K562 (cell line): ENCODE results near the gene NTM.

Experiments
- HNRNPL ChIP-seq: fragments of 200-400 bp; formaldehyde crosslinking; IDR thresholded peaks from 2 replicates; pipeline ENCODE4 v1.6.1; 2017; ENCODE audit warnings: low read depth, mild to moderate bottlenecking, low read length
- POLR2A ChIP-seq: fragments of 450-650 bp; conservative IDR thresholded peaks from 2 replicates; pipeline ENCODE4 v1.6.1; 2016
- ZKSCAN1 ChIP-seq: fragments of 150-350 bp; IDR thresholded peaks from 2 replicates; pipeline ENCODE4 v1.6.1; 2016; ENCODE audit warnings: low read depth, low read length
- TF ChIP-seq, protein P1 (sequence below), 3 experiments: IDR thresholded peaks in 2 of 3; conservative IDR thresholded peaks in 1 of 3; 2 replicates each; pipeline ENCODE4 v1.5.1; 2011 to 2012; ENCODE audit warnings: low read length in 3 of 3, mild to moderate bottlenecking in 3 of 3, control low read depth in 2 of 3, improper control_type of control experiment in 1 of 3, inconsistent platforms in 1 of 3, low read depth in 1 of 3, mixed read lengths in 1 of 3, moderate library complexity in 1 of 3; ENCODE audit not compliant: insufficient read depth in 2 of 3
- TF ChIP-seq, protein P2 (sequence below): sonication (generic); formaldehyde crosslinking; IDR thresholded peaks from 2 replicates; pipeline ENCODE4 v1.8.0; 2022; ENCODE audit warnings: mild to moderate bottlenecking, missing genetic modification reagents
- TF ChIP-seq, protein P3 (sequence below): fragments of 250-450 bp; sonication (Bioruptor Pico); IDR thresholded peaks from 2 replicates; pipeline ENCODE4 v1.8.0; 2021; ENCODE audit warnings: moderate library complexity, mild to moderate bottlenecking, inconsistent platforms

DNA sequence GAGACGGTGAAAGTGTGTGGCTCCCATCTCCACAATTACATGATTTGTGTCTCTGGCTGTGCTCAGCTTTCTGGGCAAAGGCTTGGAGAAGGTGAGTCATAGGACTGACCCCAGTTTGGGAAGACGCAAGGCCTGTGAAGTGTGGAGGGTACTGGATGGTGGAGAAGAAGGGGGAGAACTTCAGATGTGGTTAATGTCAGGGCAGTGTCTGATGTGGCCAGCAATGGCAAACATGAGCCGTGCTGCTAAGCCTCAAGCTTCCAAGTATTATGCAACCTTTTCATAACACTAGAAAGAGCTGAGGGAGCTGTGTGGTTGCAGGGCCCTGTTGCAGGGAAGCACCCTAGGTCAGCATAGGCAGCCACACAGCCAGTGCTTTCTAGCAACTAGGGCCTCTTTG is 110.9 kb downstream of the NTM start:
- TF ChIP-seq, protein P1, sequence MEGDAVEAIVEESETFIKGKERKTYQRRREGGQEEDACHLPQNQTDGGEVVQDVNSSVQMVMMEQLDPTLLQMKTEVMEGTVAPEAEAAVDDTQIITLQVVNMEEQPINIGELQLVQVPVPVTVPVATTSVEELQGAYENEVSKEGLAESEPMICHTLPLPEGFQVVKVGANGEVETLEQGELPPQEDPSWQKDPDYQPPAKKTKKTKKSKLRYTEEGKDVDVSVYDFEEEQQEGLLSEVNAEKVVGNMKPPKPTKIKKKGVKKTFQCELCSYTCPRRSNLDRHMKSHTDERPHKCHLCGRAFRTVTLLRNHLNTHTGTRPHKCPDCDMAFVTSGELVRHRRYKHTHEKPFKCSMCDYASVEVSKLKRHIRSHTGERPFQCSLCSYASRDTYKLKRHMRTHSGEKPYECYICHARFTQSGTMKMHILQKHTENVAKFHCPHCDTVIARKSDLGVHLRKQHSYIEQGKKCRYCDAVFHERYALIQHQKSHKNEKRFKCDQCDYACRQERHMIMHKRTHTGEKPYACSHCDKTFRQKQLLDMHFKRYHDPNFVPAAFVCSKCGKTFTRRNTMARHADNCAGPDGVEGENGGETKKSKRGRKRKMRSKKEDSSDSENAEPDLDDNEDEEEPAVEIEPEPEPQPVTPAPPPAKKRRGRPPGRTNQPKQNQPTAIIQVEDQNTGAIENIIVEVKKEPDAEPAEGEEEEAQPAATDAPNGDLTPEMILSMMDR (IDR thresholded peaks at IDR 0.05 in 2 of 3, conservative IDR thresholded peaks at IDR 0.05 in 1 of 3; ENCODE audit: insufficient read depth in 2 of 3, low read depth in 1 of 3, low read length in 3 of 3): no peak
- TF ChIP-seq POLR2A (no peak), ZKSCAN1 (no peak), HNRNPL (no peak)
- TF ChIP-seq, protein P2, sequence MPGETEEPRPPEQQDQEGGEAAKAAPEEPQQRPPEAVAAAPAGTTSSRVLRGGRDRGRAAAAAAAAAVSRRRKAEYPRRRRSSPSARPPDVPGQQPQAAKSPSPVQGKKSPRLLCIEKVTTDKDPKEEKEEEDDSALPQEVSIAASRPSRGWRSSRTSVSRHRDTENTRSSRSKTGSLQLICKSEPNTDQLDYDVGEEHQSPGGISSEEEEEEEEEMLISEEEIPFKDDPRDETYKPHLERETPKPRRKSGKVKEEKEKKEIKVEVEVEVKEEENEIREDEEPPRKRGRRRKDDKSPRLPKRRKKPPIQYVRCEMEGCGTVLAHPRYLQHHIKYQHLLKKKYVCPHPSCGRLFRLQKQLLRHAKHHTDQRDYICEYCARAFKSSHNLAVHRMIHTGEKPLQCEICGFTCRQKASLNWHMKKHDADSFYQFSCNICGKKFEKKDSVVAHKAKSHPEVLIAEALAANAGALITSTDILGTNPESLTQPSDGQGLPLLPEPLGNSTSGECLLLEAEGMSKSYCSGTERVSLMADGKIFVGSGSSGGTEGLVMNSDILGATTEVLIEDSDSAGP (CRISPR knock-in tag): no peak
- TF ChIP-seq, protein P3, sequence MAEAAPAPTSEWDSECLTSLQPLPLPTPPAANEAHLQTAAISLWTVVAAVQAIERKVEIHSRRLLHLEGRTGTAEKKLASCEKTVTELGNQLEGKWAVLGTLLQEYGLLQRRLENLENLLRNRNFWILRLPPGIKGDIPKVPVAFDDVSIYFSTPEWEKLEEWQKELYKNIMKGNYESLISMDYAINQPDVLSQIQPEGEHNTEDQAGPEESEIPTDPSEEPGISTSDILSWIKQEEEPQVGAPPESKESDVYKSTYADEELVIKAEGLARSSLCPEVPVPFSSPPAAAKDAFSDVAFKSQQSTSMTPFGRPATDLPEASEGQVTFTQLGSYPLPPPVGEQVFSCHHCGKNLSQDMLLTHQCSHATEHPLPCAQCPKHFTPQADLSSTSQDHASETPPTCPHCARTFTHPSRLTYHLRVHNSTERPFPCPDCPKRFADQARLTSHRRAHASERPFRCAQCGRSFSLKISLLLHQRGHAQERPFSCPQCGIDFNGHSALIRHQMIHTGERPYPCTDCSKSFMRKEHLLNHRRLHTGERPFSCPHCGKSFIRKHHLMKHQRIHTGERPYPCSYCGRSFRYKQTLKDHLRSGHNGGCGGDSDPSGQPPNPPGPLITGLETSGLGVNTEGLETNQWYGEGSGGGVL (CRISPR knock-in tag): no peak
